Measurements from ENCODE around the gene APOF. TPM values are rescaled to one million over a fixed set of nuclear protein-coding genes. Genes with fewer than 3 reads are reported as not detected.
"Not testable (repeated sequence)": the region's sequence is repeated elsewhere in the genome, so short reads cannot be mapped to it uniquely, and the experiment has no call there.

APOF gene
- total RNA-seq, 1 donor from 2014 or later: 2.2 TPM

- DNase-seq (ENCODE audit: low spot score): no peak
Measured at GRCh38 chr12:56373515-56373914, 10.9 kb upstream of the APOF start.

GRCh38 chr12:56366948-56367347 is 4.3 kb upstream of the APOF start:
- DNase-seq (ENCODE audit: low spot score): no peak

- DNase-seq (ENCODE audit: low spot score): no peak
Measured at GRCh38 chr12:56361487-56362129, 1.0 kb downstream of the APOF start.

- peak; percentile 100 for DNase-seq (ENCODE audit: low spot score)
Measured at GRCh38 chr12:56359851-56360767, 2.5 kb downstream of the APOF start, which contains the start of gene STAT2. Gene STAT2 (minus strand): TSS chr12:56360107. CDS start chr12:56356571, 3,536 bp downstream.

GRCh38 chr12:56358836-56359532 is 3.7 kb downstream of the APOF start:
- peak; percentile 65 for DNase-seq (ENCODE audit: low spot score)

- no peak for DNase-seq (ENCODE audit: low spot score)
Measured at GRCh38 chr12:56351325-56351724, 11.3 kb downstream of the APOF start.

- DNase-seq (ENCODE audit: low spot score): no peak
Measured at GRCh38 chr12:56350662-56351061, 12.0 kb downstream of the APOF start.

GRCh38 chr12:56348776-56349175 is 13.9 kb downstream of the APOF start:
- no peak for DNase-seq (ENCODE audit: low spot score)

GRCh38 chr12:56347255-56347654 is 15.4 kb downstream of the APOF start:
- not testable (repeated sequence) for DNase-seq (ENCODE audit: low spot score)

GRCh38 chr12:56346675-56347074 is 16.0 kb downstream of the APOF start:
- DNase-seq (ENCODE audit: low spot score): peak; percentile 43

- not testable (repeated sequence) for DNase-seq (ENCODE audit: low spot score)
Measured at GRCh38 chr12:56342290-56342689, 20.4 kb downstream of the APOF start.

GRCh38 chr12:56341616-56342015 is 21.0 kb downstream of the APOF start:
- DNase-seq (ENCODE audit: low spot score): no peak

- no peak for DNase-seq (ENCODE audit: low spot score)
Measured at GRCh38 chr12:56339158-56339422, 23.6 kb downstream of the APOF start.

GRCh38 chr12:56338308-56339157 is 24.1 kb downstream of the APOF start, which contains the start of gene IL23A:
Gene IL23A (plus strand): TSS chr12:56338884. CDS start chr12:56339045, 161 bp downstream.
- DNase-seq (ENCODE audit: low spot score): no peak

GRCh38 chr12:56337753-56338251 is 24.9 kb downstream of the APOF start:
- DNase-seq (ENCODE audit: low spot score): no peak

- no peak for DNase-seq (ENCODE audit: low spot score)
Measured at GRCh38 chr12:56336361-56337167, 26.1 kb downstream of the APOF start.

GRCh38 chr12:56335527-56335926 is 27.1 kb downstream of the APOF start:
- not testable (repeated sequence) for DNase-seq (ENCODE audit: low spot score)

GRCh38 chr12:56334490-56334793 is 28.2 kb downstream of the APOF start:
- no peak for DNase-seq (ENCODE audit: low spot score)

GRCh38 chr12:56333679-56334489 is 28.8 kb downstream of the APOF start, which contains the start of gene PAN2:
Gene PAN2 (minus strand): TSS chr12:56334000. CDS start chr12:56333094, 906 bp downstream.
- DNase-seq (ENCODE audit: low spot score): peak; percentile 99
